NCI-H1436 treated with DMSO at 0.1 percent for 48 hours (cell line): ENCODE measurements around the gene APIP.
A peak's percentile ranks its signal among the peaks of the same experiment; 100 is the strongest.

ENCODE experiments used
- DNase-seq: peaks from one replicate; lab custom pipeline; 2025; lab: John Stamatoyannopoulos, UW

APIP gene

DNA sequence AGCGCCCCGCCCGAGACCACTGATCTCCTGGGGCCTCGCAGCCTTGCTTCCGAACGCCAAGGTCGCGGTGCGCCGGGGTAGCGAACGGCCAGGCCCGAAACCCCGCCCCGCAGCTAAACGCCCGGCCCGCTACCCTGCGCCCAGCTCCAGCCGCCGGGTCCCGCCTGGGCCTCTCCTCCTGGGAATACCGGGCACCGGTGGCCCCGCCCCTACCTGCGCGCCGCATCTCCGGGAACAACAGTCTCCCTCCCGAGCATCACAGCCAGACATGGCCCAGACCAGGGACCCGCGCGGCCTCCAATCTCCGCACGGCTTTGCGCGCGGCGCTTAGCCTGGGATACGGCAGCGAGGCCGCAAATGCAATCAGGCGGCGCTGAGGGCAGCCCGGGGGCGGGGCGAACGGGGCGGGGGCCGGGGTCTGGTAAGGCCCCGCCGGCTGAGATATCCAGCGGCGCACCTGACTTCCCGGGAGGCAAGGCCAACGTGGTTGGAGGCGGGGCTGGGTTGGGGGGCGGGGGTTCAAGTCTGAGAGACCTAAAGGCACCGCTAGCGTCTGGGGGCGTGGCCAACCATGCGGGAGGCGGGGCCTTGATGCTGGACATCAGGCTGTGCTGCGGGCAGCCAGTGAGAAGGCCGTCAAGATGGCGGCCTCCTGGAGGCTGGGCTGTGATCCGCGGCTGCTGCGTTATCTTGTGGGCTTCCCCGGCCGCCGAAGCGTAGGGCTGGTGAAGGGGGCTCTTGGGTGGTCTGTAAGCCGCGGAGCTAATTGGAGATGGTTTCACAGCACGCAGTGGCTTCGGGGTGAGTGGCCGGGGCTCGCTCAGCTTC, at the start of gene APIP, which contains the start of gene PDHX:
APIP (minus strand) TSS at position 365 of the 828 bp plus-strand sequence; CDS start at position 270, 95 bp downstream.
PDHX (plus strand) TSS at position 604 of the 828 bp plus-strand sequence; CDS start at position 642, 38 bp downstream.
- peak; percentile 69 for DNase-seq

- no peak for DNase-seq
These were observed 48.6 kb upstream of the APIP start for GRCh38 chr11:34964610-34965331.

- DNase-seq, result no peak
These were observed 47.2 kb upstream of the APIP start for GRCh38 chr11:34963351-34963750.

GRCh38 chr11:34962034-34962433, 45.9 kb upstream of the APIP start:
- DNase-seq, result no peak

DNA sequence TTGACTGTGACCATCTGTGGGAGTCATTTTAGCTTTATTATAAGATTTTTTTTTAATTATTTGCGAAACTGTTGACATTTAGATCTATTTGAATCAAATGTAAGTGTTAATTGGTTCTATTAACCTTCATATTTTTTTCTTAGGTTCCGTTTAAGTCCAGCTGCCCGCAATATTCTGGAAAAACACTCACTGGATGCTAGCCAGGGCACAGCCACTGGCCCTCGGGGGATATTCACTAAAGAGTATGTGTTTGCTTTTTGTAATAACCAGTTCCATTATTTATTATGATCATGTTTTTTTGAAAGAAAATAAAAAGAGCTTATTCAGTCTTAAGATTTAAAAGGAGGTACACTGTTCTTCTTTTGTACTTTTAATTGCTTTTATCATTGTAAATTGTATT, 44.1 kb upstream of the APIP start:
- no peak for DNase-seq

DNA sequence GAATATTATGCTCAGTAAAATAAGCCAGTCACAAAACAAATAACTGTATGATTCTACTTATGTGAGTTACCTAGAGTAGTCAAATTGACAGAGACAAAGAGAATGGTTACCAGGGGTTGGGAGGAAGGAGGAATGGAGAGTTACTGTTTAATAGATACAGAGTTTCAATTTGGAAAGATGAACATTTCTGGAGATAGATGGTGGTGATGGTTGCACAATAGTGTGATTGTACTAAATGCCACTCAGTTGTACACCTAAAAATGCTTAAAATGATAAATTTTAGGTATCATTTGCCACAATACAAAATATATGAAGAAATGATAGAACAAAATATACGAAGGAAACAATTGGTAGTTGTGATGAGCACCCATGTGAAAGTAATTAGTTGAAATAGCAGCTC, 43.6 kb upstream of the APIP start:
- no peak for DNase-seq

DNA sequence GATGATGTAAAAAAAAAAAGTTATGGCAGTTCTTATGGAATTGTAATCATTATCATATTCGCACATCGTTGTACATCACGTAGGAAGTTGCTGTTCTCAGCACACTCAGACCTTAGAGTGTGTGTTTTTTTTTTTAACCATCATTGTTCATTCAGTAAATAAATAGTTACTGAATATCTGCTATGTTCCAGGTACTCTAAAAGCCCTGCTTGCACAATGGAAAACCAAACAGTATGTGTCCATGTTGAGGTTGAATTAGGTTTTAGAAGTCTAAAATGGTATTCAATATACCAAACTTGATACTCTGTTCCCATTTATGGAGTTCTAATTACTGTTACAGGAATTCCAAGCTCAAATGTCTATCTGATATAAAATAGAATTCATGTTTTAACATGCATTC, 41.4 kb upstream of the APIP start:
- DNase-seq, result no peak

DNA sequence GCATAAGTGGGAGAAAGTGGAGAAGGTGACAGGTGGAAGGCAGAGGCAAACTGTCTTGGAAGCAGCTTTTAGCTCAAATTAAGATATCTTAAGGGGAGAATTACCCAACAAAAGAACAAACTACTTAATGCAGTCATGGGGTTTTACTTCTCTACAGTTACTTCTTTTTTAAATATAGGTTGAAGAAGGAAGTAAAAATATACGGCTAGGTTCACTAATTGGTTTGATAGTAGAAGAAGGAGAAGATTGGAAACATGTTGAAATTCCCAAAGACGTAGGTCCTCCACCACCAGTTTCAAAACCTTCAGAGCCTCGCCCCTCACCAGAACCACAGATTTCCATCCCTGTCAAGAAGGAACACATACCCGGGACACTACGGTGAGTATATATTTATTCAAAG, 41.0 kb upstream of the APIP start:
- no peak for DNase-seq

DNA sequence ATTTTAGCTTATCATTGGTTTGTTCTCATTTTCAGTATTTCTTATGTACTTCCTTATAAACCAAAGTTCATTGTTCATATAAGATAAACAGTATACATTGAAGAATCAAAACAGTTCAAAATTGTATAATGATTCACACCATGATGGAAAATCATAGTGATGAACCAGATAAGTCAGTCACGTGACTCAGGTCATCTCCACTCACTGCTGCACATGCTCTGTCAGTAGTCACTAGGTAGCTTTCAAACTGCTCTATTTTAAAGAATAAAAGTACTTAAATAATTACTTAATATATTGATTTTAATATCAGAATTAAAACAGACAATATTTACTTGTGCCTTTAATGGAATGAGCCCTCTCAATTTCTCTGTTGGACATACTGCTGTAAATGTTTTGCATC, 37.8 kb upstream of the APIP start:
- DNase-seq, result no peak

DNA sequence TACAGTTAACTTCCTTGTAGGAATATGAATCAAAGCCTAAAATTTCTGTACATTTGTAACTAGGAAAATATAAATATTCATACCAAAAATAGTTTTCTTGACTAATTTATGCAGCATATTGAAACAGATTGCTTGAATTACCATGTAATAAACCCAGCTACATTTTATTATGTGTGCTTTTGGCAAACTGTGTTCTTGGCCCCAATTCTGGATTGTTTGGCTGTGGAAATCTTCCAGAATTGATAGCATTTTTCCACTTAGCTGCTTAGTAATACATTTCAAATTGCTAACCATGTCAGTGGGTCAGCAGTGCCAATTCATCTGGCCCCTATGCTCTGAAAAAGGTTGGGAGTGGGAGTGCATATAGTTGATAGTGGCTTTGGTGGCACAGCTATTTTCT, 32.5 kb upstream of the APIP start:
- no peak for DNase-seq

- no peak for DNase-seq
These were observed 28.5 kb upstream of the APIP start for GRCh38 chr11:34944692-34945091.

DNA sequence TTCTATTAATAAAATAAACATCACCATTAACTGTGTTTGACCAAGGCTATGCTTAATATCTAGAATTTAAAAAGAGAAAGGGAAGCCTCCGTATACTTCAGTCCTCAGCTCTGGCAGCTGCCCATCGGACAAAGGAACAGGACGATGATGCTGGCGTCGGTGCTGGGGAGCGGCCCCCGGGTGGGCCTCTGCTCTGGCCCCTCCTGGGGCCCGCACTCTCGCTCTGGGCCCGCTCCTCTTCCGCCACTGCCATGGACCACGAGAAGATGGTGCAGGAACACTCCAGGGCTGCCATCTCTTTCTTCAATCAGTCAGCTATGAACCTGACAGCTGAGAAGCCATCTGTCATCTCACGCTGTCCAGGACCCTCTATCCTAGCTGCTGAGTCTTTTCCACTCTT, 25.5 kb upstream of the APIP start:
- DNase-seq, result no peak

- DNase-seq, result no peak
These were observed 24.0 kb upstream of the APIP start for GRCh38 chr11:34940026-34940677.

- DNase-seq, result no peak
These were observed 22.4 kb upstream of the APIP start for GRCh38 chr11:34938611-34939010.

GRCh38 chr11:34936945-34937629, 20.9 kb upstream of the APIP start:
- DNase-seq, result no peak

DNA sequence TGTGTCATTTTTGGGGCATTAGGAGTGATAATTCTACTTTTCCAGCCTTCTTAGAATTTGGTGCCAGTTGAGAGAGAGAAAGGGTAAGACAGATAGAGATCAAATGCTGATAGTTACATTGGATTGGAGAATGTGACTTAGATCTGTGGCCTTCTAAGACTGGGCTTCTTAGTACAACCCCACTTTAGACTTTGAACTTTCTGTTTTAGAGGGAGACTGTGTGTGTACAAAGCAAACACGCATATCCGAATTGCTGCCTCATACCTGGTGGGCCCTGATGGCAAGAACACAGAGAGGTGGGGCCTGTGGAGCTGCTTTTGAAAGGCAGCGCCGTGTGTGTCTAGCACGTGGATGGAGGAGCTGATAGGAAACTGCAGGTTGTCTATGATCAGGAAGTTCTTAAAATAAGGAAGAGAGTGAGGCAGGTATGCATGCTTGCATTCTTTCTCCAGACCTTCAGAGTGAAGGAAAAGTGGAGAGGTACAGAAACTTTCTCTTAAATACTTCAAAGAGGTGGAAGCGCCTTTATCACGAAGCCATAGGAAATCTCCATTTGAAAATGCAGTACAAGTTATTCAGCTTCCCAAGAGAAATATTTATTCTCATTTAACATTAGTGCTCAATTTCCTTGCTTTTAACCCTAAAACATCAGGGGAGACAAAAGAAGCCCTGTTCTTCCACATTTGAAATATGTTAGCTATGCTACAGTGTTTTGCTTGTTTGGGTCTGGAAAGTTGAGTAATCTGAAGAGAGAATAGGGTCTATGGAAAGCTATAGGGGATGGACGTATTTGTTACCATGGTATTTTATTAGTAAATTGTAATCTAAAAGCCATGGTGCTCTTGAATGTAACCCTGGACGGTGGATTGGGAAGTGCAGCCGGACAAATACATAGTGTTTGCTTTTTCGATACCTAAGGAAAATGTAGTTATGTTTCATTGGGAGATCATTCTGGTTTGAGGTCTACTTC, 13.9 kb upstream of the APIP start:
- no peak for DNase-seq

GRCh38 chr11:34928960-34929680, 12.9 kb upstream of the APIP start:
- DNase-seq, result no peak

DNA sequence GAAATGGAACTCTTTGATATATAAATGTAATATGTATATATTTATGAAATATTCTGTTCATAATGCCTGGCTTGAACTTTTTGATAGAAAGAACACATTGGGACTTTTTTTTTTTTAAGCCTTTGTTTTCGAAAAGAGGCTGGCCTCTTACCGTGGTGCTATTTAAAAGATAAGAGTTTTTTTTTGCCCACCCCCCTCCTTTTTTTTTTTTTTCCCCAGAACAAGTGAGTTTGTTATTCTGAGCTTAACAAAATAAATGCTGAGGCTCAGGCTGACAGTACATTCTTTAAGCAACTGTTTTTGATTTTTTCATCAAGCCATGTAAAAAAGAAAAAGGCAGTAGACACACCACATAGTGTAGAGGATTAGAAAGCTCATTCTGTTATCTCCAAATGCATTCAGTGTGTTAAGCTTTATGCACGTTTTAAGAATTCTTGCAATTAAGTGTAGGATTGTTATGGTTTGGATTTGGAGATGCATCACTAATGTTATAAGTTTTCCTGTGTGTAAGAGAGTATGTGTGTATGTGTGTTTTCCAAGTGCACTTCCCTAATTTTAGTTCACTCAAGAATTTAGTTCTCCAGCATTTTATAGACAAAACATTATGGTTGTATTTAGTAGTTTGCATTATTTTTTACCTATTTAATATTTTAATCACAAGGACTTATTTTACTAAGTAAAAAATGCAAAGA, 12.2 kb upstream of the APIP start:
- DNase-seq, result no peak

- no peak for DNase-seq
These were observed 10.6 kb upstream of the APIP start for GRCh38 chr11:34926831-34927132.
